Kidney epithelial cell (primary cell): ENCODE measurements around the gene DOHH. TPM values are rescaled to one million over a fixed set of nuclear protein-coding genes. Genes with fewer than 3 reads are reported as not detected.

Experiments
- DNase-seq: peaks from one replicate; pipeline ENCODE4 v3.0.0-alpha.2; 2010; ENCODE audit warnings: low read depth
- H3K27me3 ChIP-seq: 2 replicates; pipeline ENCODE4 v1.6.0; 2011; ENCODE audit warnings: low read length; ENCODE audit not compliant: control insufficient read depth, insufficient read depth
- H3K36me3 ChIP-seq: 2 replicates; pipeline ENCODE4 v1.5.1; 2011; ENCODE audit warnings: low read length; ENCODE audit not compliant: control insufficient read depth, insufficient read depth
- H3K4me3 ChIP-seq: 2 replicates; pipeline ENCODE4 v1.5.1; 2011; ENCODE audit warnings: low read depth, mild to moderate bottlenecking, control low read depth, low read length
- total RNA-seq: library from RNA; depleted of rRNA; stranded (reverse); fragments of >200 nt; gene quantifications from 2 replicates; pipeline ENCODE4 v1.2.3, GENCODE V29; 2015
- TF ChIP-seq, protein P1 (sequence below): IDR thresholded peaks from 2 replicates; pipeline ENCODE4 v1.5.1; 2011; ENCODE audit warnings: mild to moderate bottlenecking, moderate library complexity, low read length, control low read depth, inconsistent platforms; ENCODE audit not compliant: insufficient read depth, poor library complexity, severe bottlenecking

DOHH gene
- total RNA-seq, 1 donor from 2014 or later: 33.0 TPM

DNA sequence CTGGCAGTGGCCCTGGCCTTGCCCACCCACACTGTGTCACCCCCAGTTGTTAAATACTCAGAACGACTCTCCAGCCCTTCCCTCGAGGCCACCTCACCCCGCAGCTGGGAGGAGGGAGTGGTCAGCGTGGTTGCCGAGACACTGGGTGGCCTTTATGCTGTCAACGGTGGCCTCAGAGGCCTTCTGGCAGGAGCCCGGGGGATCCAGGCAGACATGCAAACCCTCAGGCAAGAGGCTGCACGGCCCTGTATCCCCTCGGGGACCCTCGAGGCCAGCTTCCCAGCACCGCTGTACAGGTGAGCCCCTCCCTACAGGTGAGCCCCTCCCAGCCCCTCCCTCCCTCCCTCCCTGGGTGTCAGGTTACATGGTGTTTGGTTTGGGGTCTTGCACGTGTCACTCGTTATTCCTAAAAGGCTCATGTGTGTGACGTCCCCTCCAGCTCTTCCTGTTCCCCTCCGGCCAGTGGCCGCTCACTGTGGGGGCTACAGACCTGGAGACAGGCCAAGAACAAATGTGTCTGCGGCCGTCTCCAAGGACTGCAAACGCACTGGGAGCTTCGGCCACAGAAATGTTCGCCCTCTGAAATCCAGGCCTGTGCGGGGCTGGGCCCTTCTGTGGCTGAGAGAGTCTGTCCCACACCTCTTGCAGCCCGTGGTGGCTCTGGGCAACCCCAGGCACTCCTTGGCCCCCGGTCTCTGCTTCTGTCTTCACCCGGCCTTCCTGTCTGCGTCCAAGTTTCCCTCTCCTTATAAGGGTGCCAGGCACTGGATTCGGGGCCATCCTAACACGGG lies 38.7 kb upstream of the DOHH start, which contains the start of gene TEKTIP1:
Gene TEKTIP1 (plus strand): TSS at position 210 of the 791 bp plus-strand sequence. CDS start 4 bp downstream, at position 214.
- no peak for DNase-seq
- Histone ChIP-seq H3K4me3 (no peak within 1 kb of the TSS), H3K27me3 (no peaks in the 10 kb centered on the region), H3K36me3 (peaks cover 2% of the 10 kb centered on the region)
- TF ChIP-seq, protein P1, sequence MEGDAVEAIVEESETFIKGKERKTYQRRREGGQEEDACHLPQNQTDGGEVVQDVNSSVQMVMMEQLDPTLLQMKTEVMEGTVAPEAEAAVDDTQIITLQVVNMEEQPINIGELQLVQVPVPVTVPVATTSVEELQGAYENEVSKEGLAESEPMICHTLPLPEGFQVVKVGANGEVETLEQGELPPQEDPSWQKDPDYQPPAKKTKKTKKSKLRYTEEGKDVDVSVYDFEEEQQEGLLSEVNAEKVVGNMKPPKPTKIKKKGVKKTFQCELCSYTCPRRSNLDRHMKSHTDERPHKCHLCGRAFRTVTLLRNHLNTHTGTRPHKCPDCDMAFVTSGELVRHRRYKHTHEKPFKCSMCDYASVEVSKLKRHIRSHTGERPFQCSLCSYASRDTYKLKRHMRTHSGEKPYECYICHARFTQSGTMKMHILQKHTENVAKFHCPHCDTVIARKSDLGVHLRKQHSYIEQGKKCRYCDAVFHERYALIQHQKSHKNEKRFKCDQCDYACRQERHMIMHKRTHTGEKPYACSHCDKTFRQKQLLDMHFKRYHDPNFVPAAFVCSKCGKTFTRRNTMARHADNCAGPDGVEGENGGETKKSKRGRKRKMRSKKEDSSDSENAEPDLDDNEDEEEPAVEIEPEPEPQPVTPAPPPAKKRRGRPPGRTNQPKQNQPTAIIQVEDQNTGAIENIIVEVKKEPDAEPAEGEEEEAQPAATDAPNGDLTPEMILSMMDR: no peak

DNA sequence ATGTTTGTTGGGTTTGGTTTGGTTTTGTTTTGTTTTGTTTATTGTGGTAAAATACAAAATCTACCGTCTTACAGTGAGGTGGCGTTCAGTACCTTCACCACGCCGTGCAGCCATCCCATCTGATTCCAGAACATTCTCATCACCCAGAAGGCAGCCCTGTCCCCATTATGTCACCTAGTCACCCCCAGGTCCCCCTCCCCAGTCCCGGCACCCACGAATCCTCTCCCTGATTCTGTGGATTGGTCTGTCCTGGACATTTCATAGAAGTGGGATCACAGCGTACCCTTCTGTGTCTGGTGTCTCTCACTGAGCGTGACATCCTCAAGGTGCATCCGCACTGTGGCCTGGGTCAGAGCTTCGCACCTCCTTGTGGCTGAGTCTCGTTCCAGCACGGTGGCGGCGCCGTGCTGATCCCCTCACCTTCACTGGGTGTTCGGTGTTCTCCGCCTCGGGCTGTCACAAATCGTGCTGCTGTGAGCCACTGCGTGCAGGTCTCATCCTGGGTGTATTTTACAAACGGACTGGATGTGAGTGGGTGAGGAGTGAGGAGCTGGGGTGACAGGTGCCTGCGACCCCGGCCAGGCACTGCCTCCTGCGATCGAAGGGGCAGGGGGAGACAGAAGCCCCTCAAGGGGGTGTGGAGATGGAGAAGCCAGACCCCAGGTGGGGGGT lies 37.9 kb upstream of the DOHH start:
- no peaks in the 10 kb centered on the region for H3K27me3 ChIP-seq
- DNase-seq: no peak
- TF ChIP-seq, protein P1: no peak
- peaks cover 2% of the 10 kb centered on the region for H3K36me3 ChIP-seq
- no peak overlapping the region for H3K4me3 ChIP-seq

DNA sequence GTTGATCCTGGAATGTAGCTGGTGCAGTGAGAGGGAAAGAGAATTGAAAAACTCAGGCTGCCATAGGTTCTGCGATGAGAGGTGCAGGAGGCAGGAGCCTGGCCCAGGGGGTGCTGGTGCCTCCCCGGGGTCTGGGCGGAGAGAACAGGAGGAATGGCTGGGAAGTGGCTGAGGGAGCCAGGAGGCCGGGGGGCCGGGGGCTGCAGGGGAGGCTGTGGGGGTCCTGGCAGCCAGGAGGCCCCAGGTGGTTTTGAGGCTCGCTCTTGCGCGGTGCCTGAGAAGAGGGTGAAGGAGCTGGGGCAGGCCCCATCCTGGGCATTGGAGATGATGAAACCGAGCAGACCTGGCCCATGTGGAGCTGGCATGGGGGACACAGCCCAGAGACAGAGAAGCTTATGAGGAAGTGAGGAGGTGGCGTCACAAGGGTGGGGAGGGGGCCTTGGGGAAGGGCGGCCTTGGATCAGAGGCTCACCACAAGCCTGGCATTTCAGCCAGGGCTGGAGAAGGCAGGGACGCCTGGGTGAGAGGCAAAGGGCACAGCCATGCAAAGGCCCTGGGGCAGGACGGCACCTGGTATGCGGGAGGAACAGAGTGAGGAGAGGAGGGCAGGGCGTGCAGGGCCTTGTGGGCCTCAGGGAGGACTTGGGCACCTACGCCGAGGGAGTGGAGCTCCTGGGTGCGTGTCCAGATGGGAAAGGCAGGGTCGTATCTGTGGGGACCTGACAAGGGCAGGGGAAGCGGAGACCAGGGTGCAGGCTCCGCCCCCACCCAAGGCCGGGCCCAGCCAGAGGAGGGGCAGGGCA lies 37.2 kb upstream of the DOHH start:
- Histone ChIP-seq H3K27me3 (no peaks in the 10 kb centered on the region), H3K36me3 (peaks cover 2% of the 10 kb centered on the region), H3K4me3 (no peak overlapping the region)
- TF ChIP-seq, protein P1: no peak
- no peak for DNase-seq

DNA sequence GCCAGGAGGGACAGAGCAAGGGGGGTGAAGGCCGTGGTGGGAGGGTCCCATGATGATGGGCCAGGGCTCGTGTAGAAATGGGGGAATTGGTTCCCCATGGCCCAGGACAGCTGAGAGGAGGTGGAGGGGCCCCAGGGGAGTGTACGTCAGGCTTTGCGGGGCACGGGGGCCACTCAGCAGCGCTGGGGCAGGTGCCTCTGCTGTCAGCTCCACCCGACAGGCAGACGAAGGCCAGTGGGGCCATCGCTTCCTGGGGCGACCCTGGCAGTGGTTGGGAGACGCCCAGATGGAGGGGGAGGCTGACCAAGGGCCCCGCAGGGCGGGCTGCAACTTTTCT lies 36.6 kb upstream of the DOHH start:
- TF ChIP-seq, protein P1: no peak
- Histone ChIP-seq H3K4me3 (no peak overlapping the region), H3K27me3 (no peaks in the 10 kb centered on the region), H3K36me3 (peaks cover 3% of the 10 kb centered on the region)
- no peak for DNase-seq

DNA sequence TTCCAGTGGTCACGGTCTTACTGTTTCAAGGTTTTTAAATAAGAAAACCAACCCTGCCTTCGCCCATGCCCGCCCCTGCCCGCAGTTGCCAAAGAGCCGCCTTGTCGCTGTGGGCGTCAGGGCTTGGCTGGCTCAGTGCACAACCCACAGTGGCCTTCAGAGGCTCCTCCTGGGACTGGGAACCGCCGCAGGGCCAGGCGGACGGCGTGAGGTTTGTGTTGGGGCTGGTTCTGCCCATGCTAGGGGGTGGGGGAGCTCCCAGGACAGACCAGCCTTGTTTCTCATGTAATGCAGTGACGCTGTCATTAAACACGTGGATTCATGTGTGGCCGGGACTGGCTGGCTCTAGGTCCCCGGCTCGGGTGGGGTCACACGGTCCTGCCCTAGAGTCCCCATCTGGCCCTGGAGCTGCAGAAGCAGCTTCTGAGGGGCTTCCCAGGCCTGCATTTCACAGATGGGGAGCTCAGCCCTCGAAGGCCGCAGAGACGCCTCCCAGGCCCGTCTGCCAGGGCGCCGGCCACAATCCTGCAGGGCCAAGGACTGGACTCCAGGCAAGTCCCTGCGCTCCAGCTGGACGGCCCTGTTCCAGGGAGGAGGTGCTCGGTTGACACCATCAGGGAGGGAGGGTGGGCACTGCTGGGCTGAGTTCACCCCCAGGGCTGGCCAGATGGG lies 36.1 kb upstream of the DOHH start:
- H3K36me3 ChIP-seq: peaks cover 3% of the 10 kb centered on the region
- DNase-seq: no peak
- no peak overlapping the region for H3K4me3 ChIP-seq
- H3K27me3 ChIP-seq: no peaks in the 10 kb centered on the region
- TF ChIP-seq, protein P1: no peak
